ENCODE results near the gene DHDH.
"Not testable (repeated sequence)": the region's sequence is repeated elsewhere in the genome, so short reads cannot be mapped to it uniquely, and the experiment has no call there.

DNA sequence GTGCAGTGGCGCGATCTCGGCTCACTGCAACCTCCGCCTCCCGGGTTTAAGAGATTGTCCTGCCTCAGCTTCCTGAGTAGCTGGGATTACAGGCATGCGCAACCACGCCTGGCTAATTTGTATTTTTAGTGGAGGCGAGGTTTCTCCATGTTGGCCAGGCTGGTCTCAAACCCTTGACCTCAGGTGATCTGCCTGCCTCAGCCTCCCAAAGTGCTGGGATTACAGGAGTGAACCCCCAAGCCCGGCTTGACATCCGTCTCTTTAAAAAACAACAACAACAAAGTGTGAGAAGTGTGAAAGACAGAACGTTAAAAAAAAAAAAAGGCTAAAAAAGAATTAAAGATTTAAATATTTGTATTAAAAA is 34.1 kb upstream of the DHDH start:
- not testable (repeated sequence) for TF ChIP-seq BRD4 (CRISPR knock-in tag; IDR thresholded peaks at IDR 0.05); ZNF776 (CRISPR knock-in tag; IDR thresholded peaks at IDR 0.05); ZNF431 (CRISPR knock-in tag; IDR thresholded peaks at IDR 0.05; ENCODE audit: borderline replicate concordance, low read depth); NR2F1 (CRISPR knock-in tag; IDR thresholded peaks at IDR 0.05); KLF15 (CRISPR knock-in tag; IDR thresholded peaks at IDR 0.05; ENCODE audit: borderline replicate concordance)
- TF ChIP-seq, protein P1, sequence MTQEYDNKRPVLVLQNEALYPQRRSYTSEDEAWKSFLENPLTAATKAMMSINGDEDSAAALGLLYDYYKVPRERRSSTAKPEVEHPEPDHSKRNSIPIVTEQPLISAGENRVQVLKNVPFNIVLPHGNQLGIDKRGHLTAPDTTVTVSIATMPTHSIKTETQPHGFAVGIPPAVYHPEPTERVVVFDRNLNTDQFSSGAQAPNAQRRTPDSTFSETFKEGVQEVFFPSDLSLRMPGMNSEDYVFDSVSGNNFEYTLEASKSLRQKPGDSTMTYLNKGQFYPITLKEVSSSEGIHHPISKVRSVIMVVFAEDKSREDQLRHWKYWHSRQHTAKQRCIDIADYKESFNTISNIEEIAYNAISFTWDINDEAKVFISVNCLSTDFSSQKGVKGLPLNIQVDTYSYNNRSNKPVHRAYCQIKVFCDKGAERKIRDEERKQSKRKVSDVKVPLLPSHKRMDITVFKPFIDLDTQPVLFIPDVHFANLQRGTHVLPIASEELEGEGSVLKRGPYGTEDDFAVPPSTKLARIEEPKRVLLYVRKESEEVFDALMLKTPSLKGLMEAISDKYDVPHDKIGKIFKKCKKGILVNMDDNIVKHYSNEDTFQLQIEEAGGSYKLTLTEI (CRISPR knock-in tag; conservative IDR thresholded peaks at IDR 0.05), result not testable (repeated sequence)
